OCI-LY7 (cell line): Measurements from ENCODE around the gene DGKH. TPM values are rescaled to one million over a fixed set of nuclear protein-coding genes. Genes with fewer than 3 reads are reported as not detected.

Experiments used
- BruUV-seq: library from RNA; stranded (reverse); fragments of 400-500 nt; replicated peaks from 2 replicates; lab custom pipeline; 2021; lab: Mats Ljungman, UMichigan
- CTCF ChIA-PET: fragments of 300-600 bp; sonication (Branson Sonifier 250); formaldehyde crosslinking; loops from one replicate; lab custom pipeline; 2022; ENCODE audit warnings: antibody characterized with exemption; ENCODE audit not compliant: unreplicated experiment; lab: Charles Lee
- POLR2A ChIA-PET: fragments of 300-600 bp; sonication (Branson Sonifier 250); formaldehyde crosslinking; loops from one replicate; lab custom pipeline; 2022; ENCODE audit warnings: antibody characterized with exemption; lab: Charles Lee
- DNase-seq: peaks from one replicate; pipeline ENCODE4 v3.0.0-alpha.2; 2015; ENCODE audit warnings: low spot score
- H2AFZ ChIP-seq: fragments of 200-600 bp; sonication (generic), shearing (Covaris generic); 2 replicates; pipeline ENCODE4 v1.6.1; 2014; ENCODE audit warnings: mild to moderate bottlenecking, antibody characterized with exemption, low read length, moderate library complexity
- H3K27ac ChIP-seq: fragments of 200-600 bp; sonication (generic); 2 replicates; pipeline ENCODE4 v1.5.1; 2014; ENCODE audit warnings: mixed run types, low read depth, mild to moderate bottlenecking, moderate library complexity, low read length, inconsistent platforms; ENCODE audit not compliant: poor library complexity, severe bottlenecking
- H3K36me3 ChIP-seq: fragments of 200-600 bp; sonication (generic); 2 replicates; pipeline ENCODE4 v1.6.1; 2014; ENCODE audit warnings: mild to moderate bottlenecking, antibody characterized with exemption, low read length, moderate library complexity, mixed read lengths; ENCODE audit not compliant: insufficient read depth
- H3K4me1 ChIP-seq: fragments of 200-600 bp; sonication (generic); 2 replicates; pipeline ENCODE4 v1.5.1; 2014; ENCODE audit warnings: mild to moderate bottlenecking, low read length; ENCODE audit not compliant: insufficient read depth, poor library complexity, severe bottlenecking
- H3K4me2 ChIP-seq: fragments of 200-600 bp; sonication (generic); 2 replicates; pipeline ENCODE4 v1.6.1; 2014; ENCODE audit warnings: mild to moderate bottlenecking, low read length
- H3K4me3 ChIP-seq: fragments of 200-600 bp; sonication (generic); 2 replicates; pipeline ENCODE4 v1.5.1; 2014; ENCODE audit warnings: mild to moderate bottlenecking, low read depth, low read length; ENCODE audit not compliant: poor library complexity, severe bottlenecking
- H3K79me2 ChIP-seq: fragments of 200-600 bp; sonication (generic); 2 replicates; pipeline ENCODE4 v1.6.1; 2016; ENCODE audit warnings: low read depth, mild to moderate bottlenecking, low read length, moderate library complexity, mixed read lengths; ENCODE audit not compliant: insufficient read depth
- H3K9me2 ChIP-seq: fragments of 200-600 bp; sonication (generic); 2 replicates; pipeline ENCODE4 v1.6.1; 2016; ENCODE audit warnings: mild to moderate bottlenecking, low read length, mixed read lengths; ENCODE audit not compliant: insufficient read depth
- H3K9me3 ChIP-seq: fragments of 200-600 bp; sonication (generic); 2 replicates; pipeline ENCODE4 v1.6.1; 2014; ENCODE audit warnings: mild to moderate bottlenecking, mixed run types, low read length, mixed read lengths
- H4K20me1 ChIP-seq: fragments of 200-600 bp; sonication (generic); 2 replicates; pipeline ENCODE4 v1.6.1; 2014; ENCODE audit warnings: mild to moderate bottlenecking, antibody characterized with exemption, low read length, moderate library complexity, mixed read lengths; ENCODE audit not compliant: insufficient read depth
- EZH2phosphoT487 ChIP-seq: fragments of 200-600 bp; sonication (generic); IDR thresholded peaks from 2 replicates; pipeline ENCODE4 v1.6.1; 2018; ENCODE audit warnings: low read depth, borderline replicate concordance, mild to moderate bottlenecking, mixed run types, antibody characterized with exemption, low read length, moderate library complexity, mixed read lengths
- intact Hi-C: fragments of 100-400 bp; cut with micrococcal nuclease; formaldehyde crosslinking; loops from one replicate; pipeline ENCODE4 v1.10.0; 2022; ENCODE audit not compliant: unreplicated experiment
- total RNA-seq, 2 experiments: library from RNA; depleted of rRNA in 1 of 2; stranded (reverse); fragments of >200 nt in 1 of 2; shearing (Covaris generic) in 1 of 2; gene quantifications; 2 replicates each; pipeline ENCODE4 v1.2.3, GENCODE V29; 2014 to 2022
- TF ChIP-seq, protein P1 (sequence below): fragments of 200-600 bp; sonication (generic); conservative IDR thresholded peaks from 2 replicates; pipeline ENCODE4 v1.5.1; 2014; ENCODE audit warnings: mild to moderate bottlenecking, antibody characterized with exemption, low read length, moderate library complexity, mixed read lengths

DGKH gene
- total RNA-seq, 2 experiments from 2014 or later, result 6.2 to 16.1 TPM

DNA sequence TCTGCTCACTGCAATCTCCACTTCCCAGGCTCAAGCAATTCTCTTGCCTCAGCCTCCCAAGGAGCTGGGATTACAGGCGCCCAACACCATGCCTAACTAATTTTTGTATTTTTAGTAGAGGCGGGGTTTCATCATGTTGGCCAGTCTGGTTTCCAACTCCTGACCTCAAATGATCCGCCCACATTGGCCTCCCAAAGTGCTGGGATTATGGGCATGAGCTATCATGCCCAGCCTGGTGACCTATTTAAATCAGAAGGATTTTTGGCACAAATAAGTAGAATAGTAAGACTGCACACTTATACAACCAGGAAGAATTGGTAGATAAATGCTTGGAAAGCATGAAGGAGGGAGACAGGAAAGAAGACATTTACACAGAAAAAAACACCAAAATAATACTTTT, 170.1 kb downstream of the DGKH start:
- H3K79me2 ChIP-seq, result no peaks in the 10 kb centered on the region
- H3K4me1 ChIP-seq, result no peaks in the 10 kb centered on the region
- TF ChIP-seq, protein P1, sequence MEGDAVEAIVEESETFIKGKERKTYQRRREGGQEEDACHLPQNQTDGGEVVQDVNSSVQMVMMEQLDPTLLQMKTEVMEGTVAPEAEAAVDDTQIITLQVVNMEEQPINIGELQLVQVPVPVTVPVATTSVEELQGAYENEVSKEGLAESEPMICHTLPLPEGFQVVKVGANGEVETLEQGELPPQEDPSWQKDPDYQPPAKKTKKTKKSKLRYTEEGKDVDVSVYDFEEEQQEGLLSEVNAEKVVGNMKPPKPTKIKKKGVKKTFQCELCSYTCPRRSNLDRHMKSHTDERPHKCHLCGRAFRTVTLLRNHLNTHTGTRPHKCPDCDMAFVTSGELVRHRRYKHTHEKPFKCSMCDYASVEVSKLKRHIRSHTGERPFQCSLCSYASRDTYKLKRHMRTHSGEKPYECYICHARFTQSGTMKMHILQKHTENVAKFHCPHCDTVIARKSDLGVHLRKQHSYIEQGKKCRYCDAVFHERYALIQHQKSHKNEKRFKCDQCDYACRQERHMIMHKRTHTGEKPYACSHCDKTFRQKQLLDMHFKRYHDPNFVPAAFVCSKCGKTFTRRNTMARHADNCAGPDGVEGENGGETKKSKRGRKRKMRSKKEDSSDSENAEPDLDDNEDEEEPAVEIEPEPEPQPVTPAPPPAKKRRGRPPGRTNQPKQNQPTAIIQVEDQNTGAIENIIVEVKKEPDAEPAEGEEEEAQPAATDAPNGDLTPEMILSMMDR, result no peak
- TF ChIP-seq EZH2phosphoT487, result no peak
- H3K9me2 ChIP-seq, result no peaks in the 10 kb centered on the region
- ChIA-PET POLR2A (no interaction called here), CTCF (no interaction called here)
- no peak overlapping the region for H2AFZ ChIP-seq
- intact Hi-C loops, result no loop called here
- H3K4me2 ChIP-seq, result no peak overlapping the region
- H4K20me1 ChIP-seq, result no peaks in the 10 kb centered on the region
- BruUV-seq, result no TSS peak
- H3K9me3 ChIP-seq, result no peaks in the 10 kb centered on the region
- no peaks in the 10 kb centered on the region for H3K36me3 ChIP-seq
- H3K4me3 ChIP-seq, result no peak overlapping the region
- no peak overlapping the region for H3K27ac ChIP-seq
- no peak for DNase-seq

DNA sequence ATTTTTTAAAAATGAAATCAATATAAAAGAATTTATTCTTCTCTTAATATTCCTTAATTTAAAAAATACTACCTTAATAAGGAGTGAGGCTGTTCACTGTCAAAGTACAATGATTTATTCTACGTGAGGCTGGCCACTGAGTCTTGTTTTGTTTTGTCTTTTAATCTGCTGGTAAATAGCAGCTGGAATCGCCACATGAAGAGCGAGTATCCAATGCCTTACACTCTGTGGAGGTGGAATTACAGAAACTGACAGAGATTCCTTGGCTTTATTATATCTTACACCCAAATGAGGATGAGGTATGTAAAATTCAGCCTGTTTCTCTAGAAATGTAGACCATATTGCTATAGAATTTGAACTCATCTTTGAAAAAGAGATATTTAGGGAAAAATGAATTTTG, 170.6 kb downstream of the DGKH start:
- ChIA-PET POLR2A (no interaction called here), CTCF (no interaction called here)
- H3K4me1 ChIP-seq, result no peaks in the 10 kb centered on the region
- no peak for TF ChIP-seq EZH2phosphoT487
- TF ChIP-seq, protein P1, result no peak
- H3K9me3 ChIP-seq, result no peaks in the 10 kb centered on the region
- H3K4me3 ChIP-seq, result no peak overlapping the region
- H3K4me2 ChIP-seq, result no peak overlapping the region
- no peaks in the 10 kb centered on the region for H3K9me2 ChIP-seq
- no peak overlapping the region for H3K27ac ChIP-seq
- BruUV-seq, result no TSS peak
- no peaks in the 10 kb centered on the region for H3K36me3 ChIP-seq
- H2AFZ ChIP-seq, result no peak overlapping the region
- no peaks in the 10 kb centered on the region for H4K20me1 ChIP-seq
- intact Hi-C loops, result no loop called here
- no peak for DNase-seq
- H3K79me2 ChIP-seq, result no peaks in the 10 kb centered on the region

DNA sequence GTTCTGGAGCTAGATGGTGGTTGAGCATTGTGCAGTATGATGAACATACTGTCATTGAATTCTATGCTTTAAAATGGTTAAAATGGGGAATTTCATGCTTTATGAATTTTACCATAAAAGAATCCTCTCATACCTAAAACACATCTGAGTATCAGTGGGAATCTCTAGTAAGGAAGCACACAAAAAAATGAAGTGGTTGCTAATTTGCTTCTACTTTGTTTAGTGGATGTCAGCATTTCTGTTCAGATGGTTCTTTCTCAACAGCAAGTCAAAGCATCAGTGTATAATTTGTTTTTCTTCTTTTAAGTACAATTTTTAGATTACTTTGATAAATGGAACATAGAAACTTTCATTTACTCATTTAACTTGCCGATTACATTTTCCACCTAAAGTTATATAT, 171.4 kb downstream of the DGKH start:
- no TSS peak for BruUV-seq
- intact Hi-C loops, result no loop called here
- POLR2A ChIA-PET, result interaction anchor here (0.6 kb wide), 1 partner anchor 383 kb away, joined by 3 read pairs; no protein-coding TSS in a partner anchor

More for the DNA sequence above, 171.4 kb downstream of the DGKH start:
- Histone ChIP-seq H3K9me2 (no peaks in the 10 kb centered on the region), H3K4me3 (no peak overlapping the region), H3K36me3 (no peaks in the 10 kb centered on the region), H3K4me2 (no peak overlapping the region), H4K20me1 (no peaks in the 10 kb centered on the region), H3K79me2 (no peaks in the 10 kb centered on the region), H3K4me1 (no peaks in the 10 kb centered on the region), H2AFZ (no peak overlapping the region), H3K9me3 (no peaks in the 10 kb centered on the region), H3K27ac (no peak overlapping the region)
- no peak for DNase-seq
- TF ChIP-seq, protein P1, result no peak
- no peak for TF ChIP-seq EZH2phosphoT487
- CTCF ChIA-PET, result no interaction called here
